Measurements from ENCODE around the gene NCF2.

- TF ChIP-seq CTCF (IDR thresholded peaks at IDR 0.05): no peak
- TF ChIP-seq POLR2A (IDR thresholded peaks at IDR 0.05): no peak
Measured at GRCh38 chr1:183632114-183632513, 41.9 kb upstream of the NCF2 start.
